ENCODE data around the gene G3BP1.

GRCh38 chr5:151772029-151772845 is 483 bp downstream of the G3BP1 start:
- TF ChIP-seq TCF7L2 (IDR thresholded peaks at IDR 0.05; ENCODE audit: low read depth, low read length) (no peak), CTCF (IDR thresholded peaks at IDR 0.05) (no peak), REST (IDR thresholded peaks at IDR 0.05; ENCODE audit: insufficient read depth in 1 of 2, low read depth in 2 of 2, low read length in 1 of 2) (no peak), POLR2AphosphoS5 (IDR thresholded peaks at IDR 0.05; ENCODE audit: low read depth, low read length) (no peak)

Data from Panc1 (cell line).